Activated CD4-positive, alpha-beta memory T cell treated with anti-CD3 and anti-CD28 coated beads, Interleukin-2, amount 10 ng/mL, durations not matched to agents 7 days and 5 days (primary cell): Measurements from ENCODE around the gene ATOH8. TPM values are rescaled to one million over a fixed set of nuclear protein-coding genes. Genes with fewer than 3 reads are reported as not detected.

ENCODE experiments used
- CTCF ChIA-PET: fragments of 350-600 bp; sonication (Branson Sonifier 250); formaldehyde crosslinking; loops from one replicate; lab custom pipeline; 2021; ENCODE audit warnings: antibody characterized with exemption, inconsistent platforms; lab: Charles Lee
- POLR2A ChIA-PET: fragments of 350-600 bp; sonication (Branson Sonifier 250); formaldehyde crosslinking; loops from one replicate; lab custom pipeline; 2021; ENCODE audit warnings: antibody characterized with exemption; lab: Charles Lee
- DNase-seq: peaks from one replicate; pipeline ENCODE4 v3.0.0-alpha.2; 2020
- H3K27ac Mint-ChIP-seq: one replicate; pipeline ENCODE4 v1.8.0; 2021; ENCODE audit warnings: mild to moderate bottlenecking, mixed read lengths
- H3K27me3 Mint-ChIP-seq: one replicate; pipeline ENCODE4 v1.8.0; 2021; ENCODE audit warnings: mixed read lengths
- H3K36me3 Mint-ChIP-seq: one replicate; pipeline ENCODE4 v1.8.0; 2021; ENCODE audit warnings: low read depth, mixed read lengths
- H3K4me1 Mint-ChIP-seq: one replicate; pipeline ENCODE4 v1.8.0; 2021; ENCODE audit warnings: mixed read lengths
- H3K4me3 Mint-ChIP-seq: one replicate; pipeline ENCODE4 v1.8.0; 2021; ENCODE audit warnings: mild to moderate bottlenecking, mixed read lengths
- H3K9me3 Mint-ChIP-seq: one replicate; pipeline ENCODE4 v1.8.0; 2021; ENCODE audit warnings: mixed read lengths
- total RNA-seq, 2 experiments: library from RNA; stranded (reverse); gene quantifications; one replicate each; pipeline ENCODE4 v1.2.3, GENCODE V29; 2021

The ATOH8 gene
- total RNA-seq, 2 experiments from 2014 or later, result 0.55 to 0.78 TPM

GRCh38 chr2:85812094-85812735 lies 58.4 kb downstream of the ATOH8 start:
- ChIA-PET POLR2A (interaction anchor here (1.0 to 2.3 kb wide), 4 partner anchors 58 to 175 kb away, joined by 3 to 7 read pairs (median 3); partner anchors contain the start of gene ATOH8), CTCF (interaction anchor here (1.1 to 5.9 kb wide), 7 partner anchors 61 to 265 kb away, joined by 3 to 60 read pairs (median 4); partner anchors contain the start of gene ATOH8)
- no peaks in the 10 kb centered on the region for H3K4me1 Mint-ChIP-seq
- H3K36me3 Mint-ChIP-seq, result no peaks in the 10 kb centered on the region
- H3K9me3 Mint-ChIP-seq, result no peaks in the 10 kb centered on the region
- H3K4me3 Mint-ChIP-seq, result no peak overlapping the region
- no peak overlapping the region for H3K27ac Mint-ChIP-seq
- H3K27me3 Mint-ChIP-seq, result peaks cover 22% of the 10 kb centered on the region
- peak; percentile 12 for DNase-seq

DNA sequence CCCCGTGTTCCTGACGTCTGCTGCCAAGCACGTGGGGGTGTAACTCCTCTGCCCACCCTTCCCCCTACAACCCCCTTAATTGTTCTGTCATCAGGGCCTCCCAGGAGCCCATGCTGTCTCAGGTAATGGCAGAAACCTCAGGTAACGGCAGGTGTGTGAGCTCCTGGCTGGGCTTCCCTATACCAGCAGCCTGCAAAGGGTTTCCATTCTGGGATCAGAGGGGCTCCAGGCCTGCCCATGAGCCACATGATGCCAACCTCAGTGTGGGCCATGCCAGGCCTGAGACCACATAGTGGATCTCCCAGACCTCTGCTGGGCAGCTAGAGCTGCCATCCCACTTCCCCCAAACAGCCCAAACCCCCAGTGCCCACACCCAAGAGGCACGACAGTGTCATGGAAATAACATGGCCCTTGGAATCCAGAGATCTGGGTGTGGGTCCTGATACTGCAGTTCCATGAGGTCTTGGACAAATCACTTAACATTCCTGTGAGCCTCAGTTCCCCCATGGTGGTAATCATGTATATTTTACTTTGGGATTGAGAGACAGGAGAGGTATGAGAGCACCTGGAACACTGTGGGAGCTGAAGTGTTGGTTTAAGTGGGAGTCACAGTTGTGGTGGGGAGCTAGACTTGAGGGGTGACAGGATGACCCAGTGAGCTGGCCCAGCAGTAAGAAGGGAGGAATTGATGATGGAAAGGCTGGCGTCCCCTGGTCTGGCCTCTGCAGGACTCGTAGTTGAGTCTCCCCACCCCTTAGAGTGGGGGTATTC lies 59.6 kb downstream of the ATOH8 start:
- H3K36me3 Mint-ChIP-seq, result no peaks in the 10 kb centered on the region
- ChIA-PET POLR2A (interaction anchor here (1.0 to 2.3 kb wide), 4 partner anchors 60 to 176 kb away, joined by 3 to 7 read pairs (median 4); partner anchors contain the start of gene ATOH8), CTCF (interaction anchor here (0.6 to 5.9 kb wide), 31 partner anchors 9 to 443 kb away, joined by 3 to 60 read pairs (median 4); partner anchors contain the start of gene ATOH8)
- peaks cover 28% of the 10 kb centered on the region for H3K27me3 Mint-ChIP-seq
- no peaks in the 10 kb centered on the region for H3K9me3 Mint-ChIP-seq
- DNase-seq, result peak; percentile 12
- H3K27ac Mint-ChIP-seq, result no peak overlapping the region
- no peak overlapping the region for H3K4me3 Mint-ChIP-seq
- H3K4me1 Mint-ChIP-seq, result no peaks in the 10 kb centered on the region

DNA sequence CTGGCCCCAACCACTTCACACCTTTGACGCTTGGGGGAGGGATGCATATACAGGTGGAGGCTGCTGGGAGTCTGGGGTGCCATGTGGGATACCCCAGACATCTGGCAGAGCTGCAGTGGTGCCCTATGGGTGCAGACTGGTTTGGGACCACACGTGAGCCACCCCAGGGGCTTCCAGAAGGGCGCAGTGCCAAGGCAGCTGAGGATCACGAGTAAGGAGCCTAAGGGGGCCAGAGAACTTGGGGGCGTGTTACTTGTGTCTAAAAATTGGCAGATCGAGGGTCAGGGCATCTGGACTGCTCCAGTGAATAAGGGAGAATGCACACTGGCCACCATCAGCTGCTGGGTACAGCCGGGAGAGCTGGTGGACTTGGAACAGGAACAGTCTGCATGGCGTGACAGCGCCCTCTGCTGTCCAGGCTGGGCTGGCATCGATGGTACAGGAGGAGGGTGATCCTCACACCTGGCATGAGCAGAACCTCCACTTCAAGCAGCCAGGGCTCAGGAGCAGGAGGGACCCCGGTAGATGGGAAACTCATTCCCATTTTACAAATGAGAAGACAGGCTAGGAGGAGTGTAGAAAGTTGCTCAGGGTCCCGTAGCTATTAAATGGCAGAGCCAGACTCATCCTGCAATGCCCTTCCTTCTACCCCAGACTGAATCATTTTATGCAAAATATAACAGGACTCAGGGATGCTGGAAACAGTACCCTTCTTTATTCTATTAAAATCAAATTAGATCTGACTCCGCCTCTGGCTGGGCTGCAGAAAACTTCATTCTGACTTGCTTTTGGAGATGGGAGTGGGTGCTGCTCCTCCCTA lies 60.4 kb downstream of the ATOH8 start:
- Mint-ChIP-seq H3K4me1 (no peaks in the 10 kb centered on the region), H3K9me3 (no peaks in the 10 kb centered on the region), H3K36me3 (no peaks in the 10 kb centered on the region), H3K27ac (no peak overlapping the region), H3K4me3 (no peak overlapping the region), H3K27me3 (peaks cover 31% of the 10 kb centered on the region)
- DNase-seq, result peak; percentile 88
- ChIA-PET CTCF (interaction anchor here (0.6 to 5.9 kb wide), 32 partner anchors 8 to 444 kb away, joined by 3 to 60 read pairs (median 4); partner anchors contain the start of gene ATOH8), POLR2A (interaction anchor here (1.0 to 2.3 kb wide), 3 partner anchors 63 to 177 kb away, joined by 3 to 7 read pairs (median 4); no protein-coding TSS in a partner anchor)

DNA sequence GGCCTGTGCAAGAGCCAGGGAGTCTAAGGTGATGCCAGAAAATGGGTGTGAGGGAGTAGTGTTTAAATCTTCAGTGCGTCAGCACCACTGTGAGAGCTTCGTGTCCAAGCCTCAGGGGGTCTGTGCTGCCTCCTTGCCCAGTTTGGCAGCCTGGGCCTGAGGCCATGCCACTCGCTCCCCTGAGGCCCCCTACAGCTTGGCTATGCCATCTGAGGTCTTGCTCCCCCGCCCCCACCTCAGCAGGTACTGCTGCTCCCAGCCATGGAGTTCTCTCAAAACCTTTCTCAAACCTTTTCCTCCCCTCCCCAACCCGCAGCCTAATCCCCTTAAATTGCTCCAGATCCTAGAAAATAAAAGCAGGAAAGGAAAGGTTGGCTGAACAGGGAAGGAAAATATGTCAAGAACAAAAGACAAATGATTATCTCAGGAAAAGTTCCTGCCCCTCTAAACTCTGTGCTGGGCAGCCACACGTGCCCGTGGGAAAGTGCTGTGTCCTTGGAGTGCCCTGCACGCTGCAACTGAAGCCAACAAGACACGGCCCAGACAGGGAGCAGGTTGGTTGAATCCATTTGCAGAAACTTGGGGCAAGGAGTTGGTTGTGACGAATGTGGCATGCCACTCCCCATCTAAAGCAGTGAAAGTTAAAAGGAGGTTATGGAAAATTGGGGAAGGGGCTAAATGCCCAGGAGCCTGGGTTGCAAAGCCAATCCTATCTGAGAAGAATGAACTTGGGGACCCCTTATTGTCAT lies 61.2 kb downstream of the ATOH8 start:
- DNase-seq, result peak; percentile 5
- ChIA-PET POLR2A (no interaction called here), CTCF (interaction anchor here (0.6 to 5.9 kb wide), 21 partner anchors 9 to 1420 kb away, joined by 3 to 60 read pairs (median 5); partner anchors contain the start of gene ATOH8)
- Mint-ChIP-seq H3K27ac (no peak overlapping the region), H3K4me1 (no peaks in the 10 kb centered on the region), H3K4me3 (no peak overlapping the region), H3K9me3 (no peaks in the 10 kb centered on the region), H3K36me3 (no peaks in the 10 kb centered on the region), H3K27me3 (peaks cover 35% of the 10 kb centered on the region)

DNA sequence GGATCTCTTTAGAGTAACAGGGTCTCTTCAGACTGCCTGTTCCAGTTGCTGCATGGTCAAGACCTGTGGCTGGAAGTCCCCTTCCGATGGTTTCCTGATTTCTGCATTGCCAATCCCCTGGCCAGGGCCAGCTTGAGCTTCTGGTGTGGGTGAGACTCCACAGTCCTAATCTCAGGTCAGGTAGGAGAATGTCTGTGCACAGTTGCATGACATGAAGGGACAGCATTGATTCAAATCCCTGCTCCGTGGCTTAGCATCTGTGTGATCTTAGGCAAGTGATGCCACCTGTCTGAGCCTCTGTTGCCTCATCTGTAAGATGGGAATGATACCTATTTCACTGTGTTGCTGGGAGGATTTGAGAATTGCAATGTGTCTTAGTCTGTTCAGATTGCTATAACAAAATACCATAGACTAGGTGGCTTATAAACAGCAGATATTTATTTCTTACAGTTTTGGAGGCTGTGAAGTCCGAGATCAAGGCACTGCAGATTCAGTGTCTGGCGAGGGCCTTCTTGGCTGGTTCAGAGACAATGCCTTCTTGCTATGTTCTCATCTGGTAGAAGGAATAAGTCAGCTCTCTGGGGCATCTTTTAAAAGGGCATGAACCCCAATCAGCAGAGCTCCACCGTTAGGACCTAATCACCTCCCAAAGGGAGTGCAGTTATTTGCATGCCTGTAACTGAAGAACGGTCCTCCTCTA lies 66.2 kb downstream of the ATOH8 start:
- H3K4me1 Mint-ChIP-seq, result no peaks in the 10 kb centered on the region
- H3K27ac Mint-ChIP-seq, result no peak overlapping the region
- peaks cover 50% of the 10 kb centered on the region for H3K27me3 Mint-ChIP-seq
- no peak for DNase-seq
- no peaks in the 10 kb centered on the region for H3K36me3 Mint-ChIP-seq
- POLR2A ChIA-PET, result no interaction called here
- no peak overlapping the region for H3K4me3 Mint-ChIP-seq
- CTCF ChIA-PET, result interaction anchor here (1.4 to 14.3 kb wide), 4 partner anchors 11 to 261 kb away, joined by 4 to 383 read pairs (median 8); no protein-coding TSS in a partner anchor
- no peaks in the 10 kb centered on the region for H3K9me3 Mint-ChIP-seq

DNA sequence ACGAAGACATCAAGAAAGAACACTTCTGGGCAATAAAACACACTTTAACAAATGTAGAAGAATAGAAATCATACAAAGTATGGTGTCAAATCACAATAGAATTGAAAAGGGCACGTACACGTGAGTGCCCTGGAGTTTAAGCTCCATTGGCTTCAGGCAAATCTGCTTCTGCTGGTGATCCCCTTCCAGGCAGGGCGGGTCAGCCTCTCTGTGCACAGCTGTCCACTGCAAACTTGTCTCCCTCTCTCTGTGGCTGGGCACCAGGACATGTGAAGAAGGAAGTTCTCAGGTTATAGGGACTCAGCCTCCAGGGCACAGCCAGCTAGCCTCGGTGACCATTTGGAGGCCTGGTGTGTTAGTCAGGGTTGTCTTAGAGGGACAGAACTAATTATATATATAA lies 69.0 kb downstream of the ATOH8 start:
- ChIA-PET CTCF (interaction anchor here (1.7 to 14.3 kb wide), 2 partner anchors 9 to 258 kb away, joined by 7 to 383 read pairs; no protein-coding TSS in a partner anchor), POLR2A (no interaction called here)

GRCh38 chr2:85823951-85824350 lies 70.2 kb downstream of the ATOH8 start:
- ChIA-PET POLR2A (interaction anchor here (0.5 to 1.0 kb wide), 4 partner anchors 9 to 127 kb away, joined by 3 read pairs; no protein-coding TSS in a partner anchor), CTCF (interaction anchor here (0.6 to 14.3 kb wide), 8 partner anchors 9 to 257 kb away, joined by 3 to 383 read pairs (median 6); partner anchors contain the start of gene ST3GAL5)
- Mint-ChIP-seq H3K27me3 (peaks cover 41% of the 10 kb centered on the region), H3K4me1 (peaks cover 15% of the 10 kb centered on the region), H3K4me3 (no peak overlapping the region), H3K36me3 (no peaks in the 10 kb centered on the region), H3K27ac (no peak overlapping the region), H3K9me3 (no peaks in the 10 kb centered on the region)
- peak; percentile 12 for DNase-seq

More for the DNA sequence above, 69.0 kb downstream of the ATOH8 start:
- H3K4me1 Mint-ChIP-seq, result peaks cover 9% of the 10 kb centered on the region
- H3K27ac Mint-ChIP-seq, result no peak overlapping the region
- H3K4me3 Mint-ChIP-seq, result no peak overlapping the region
- DNase-seq, result peak; percentile 15
- H3K27me3 Mint-ChIP-seq, result peaks cover 48% of the 10 kb centered on the region
- no peaks in the 10 kb centered on the region for H3K9me3 Mint-ChIP-seq
- no peaks in the 10 kb centered on the region for H3K36me3 Mint-ChIP-seq

GRCh38 chr2:85826990-85827878 lies 73.4 kb downstream of the ATOH8 start:
- CTCF ChIA-PET, result interaction anchor here (0.6 to 14.3 kb wide), 63 partner anchors 10 to 562 kb away, joined by 3 to 383 read pairs (median 4); partner anchors contain the start of genes POLR1A, PTCD3 and ST3GAL5
- no peaks in the 10 kb centered on the region for H3K36me3 Mint-ChIP-seq
- no peak overlapping the region for H3K4me3 Mint-ChIP-seq
- peaks cover 33% of the 10 kb centered on the region for H3K4me1 Mint-ChIP-seq
- POLR2A ChIA-PET, result interaction anchor here (0.6 to 5.6 kb wide), 16 partner anchors 13 to 292 kb away, joined by 3 to 64 read pairs (median 4); partner anchors contain the start of genes POLR1A, PTCD3 and ST3GAL5
- no peaks in the 10 kb centered on the region for H3K9me3 Mint-ChIP-seq
- H3K27ac Mint-ChIP-seq, result no peak overlapping the region
- peak; percentile 87 for DNase-seq
- peaks cover 24% of the 10 kb centered on the region for H3K27me3 Mint-ChIP-seq

DNA sequence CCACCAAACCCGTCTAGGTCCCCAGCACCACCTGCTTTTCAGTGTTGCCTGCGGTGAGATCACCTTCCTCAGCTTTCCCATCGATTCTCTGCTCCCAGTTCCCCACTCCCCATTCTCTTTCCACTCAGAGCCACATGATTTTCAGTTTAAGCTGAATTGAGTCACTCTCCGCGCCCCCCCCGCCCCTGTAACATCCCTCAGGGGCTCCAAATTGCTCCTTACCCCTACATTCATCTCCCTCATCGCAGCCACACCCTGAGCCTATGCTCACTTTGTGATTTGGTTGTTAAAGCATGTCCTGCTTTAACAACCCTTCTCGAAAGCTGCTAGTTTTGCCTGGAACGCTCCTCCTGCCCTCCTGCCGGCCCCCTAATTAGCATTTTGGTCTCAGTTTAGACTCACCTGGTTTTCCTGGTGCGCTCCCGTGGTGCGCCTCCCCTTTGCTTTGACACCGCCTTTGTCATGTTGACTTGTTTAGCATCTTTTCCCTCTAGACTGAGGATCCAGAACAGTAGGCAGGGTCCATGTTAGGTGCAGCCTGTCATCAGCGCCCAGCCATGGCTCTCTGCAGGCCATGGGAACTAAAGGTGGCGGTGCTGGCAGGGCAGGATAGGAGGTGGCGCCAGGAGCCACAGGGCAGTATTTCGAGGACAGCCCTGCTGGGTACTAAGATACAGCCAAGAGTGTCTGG lies 74.2 kb downstream of the ATOH8 start:
- DNase-seq, result peak; percentile 15
- H3K36me3 Mint-ChIP-seq, result peaks cover under 1% of the 10 kb centered on the region
- H3K27ac Mint-ChIP-seq, result peak overlapping the region; percentile 27
- H3K4me3 Mint-ChIP-seq, result no peak overlapping the region
- H3K4me1 Mint-ChIP-seq, result peaks cover 33% of the 10 kb centered on the region
- POLR2A ChIA-PET, result interaction anchor here (0.6 to 5.6 kb wide), 15 partner anchors 12 to 291 kb away, joined by 3 to 64 read pairs (median 4); partner anchors contain the start of genes POLR1A, PTCD3 and ST3GAL5
- peaks cover 18% of the 10 kb centered on the region for H3K27me3 Mint-ChIP-seq
- CTCF ChIA-PET, result interaction anchor here (0.6 to 14.3 kb wide), 62 partner anchors 10 to 561 kb away, joined by 3 to 383 read pairs (median 4); partner anchors contain the start of genes POLR1A, PTCD3 and ST3GAL5
- H3K9me3 Mint-ChIP-seq, result no peaks in the 10 kb centered on the region
